ENCODE results near the gene GATA1.

Gene GATA1

DNA sequence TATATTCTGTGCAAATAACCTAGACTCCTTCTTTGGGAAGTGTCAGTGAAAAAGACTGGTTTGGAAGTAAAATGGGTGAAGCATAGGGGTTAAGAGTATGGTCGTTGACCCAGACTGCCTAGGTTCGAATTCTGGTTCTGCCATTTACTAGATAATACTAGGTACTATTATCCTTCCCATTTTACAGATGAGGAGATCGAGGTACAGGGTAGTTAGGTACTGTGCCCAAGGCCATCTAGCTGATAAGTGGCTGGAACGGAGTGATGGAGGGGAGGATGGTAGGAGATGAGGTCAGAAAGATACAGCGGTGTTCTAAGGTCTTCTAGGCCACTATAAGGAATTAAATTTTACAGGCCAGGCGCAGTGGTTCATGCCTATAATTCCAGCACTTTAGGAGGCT lies 13.8 kb upstream of the GATA1 start:
- H3K9me3 Mint-ChIP-seq, result no peaks in the 10 kb centered on the region
- H3K27ac Mint-ChIP-seq, result no peak overlapping the region
- H3K36me3 Mint-ChIP-seq (ENCODE audit: low read depth), result no peaks in the 10 kb centered on the region
- ATAC-seq (no peak), DNase-seq (no peak)
- H3K4me3 Mint-ChIP-seq, result no peak overlapping the region
- no peaks in the 10 kb centered on the region for H3K4me1 Mint-ChIP-seq
- H3K27me3 Mint-ChIP-seq, result no peaks in the 10 kb centered on the region

- Mint-ChIP-seq H3K36me3 (ENCODE audit: low read depth) (no peaks in the 10 kb centered on the region), H3K4me1 (no peaks in the 10 kb centered on the region), H3K4me3 (no peak overlapping the region), H3K27ac (no peak overlapping the region), H3K27me3 (no peaks in the 10 kb centered on the region), H3K9me3 (no peaks in the 10 kb centered on the region)
- DNase-seq (no peak), ATAC-seq (no peak)
Measured at GRCh38 chrX:48776818-48777439, 9.5 kb upstream of the GATA1 start.

- H3K27me3 Mint-ChIP-seq, result no peaks in the 10 kb centered on the region
Measured at GRCh38 chrX:48779399-48779798, 7.0 kb upstream of the GATA1 start.

DNA sequence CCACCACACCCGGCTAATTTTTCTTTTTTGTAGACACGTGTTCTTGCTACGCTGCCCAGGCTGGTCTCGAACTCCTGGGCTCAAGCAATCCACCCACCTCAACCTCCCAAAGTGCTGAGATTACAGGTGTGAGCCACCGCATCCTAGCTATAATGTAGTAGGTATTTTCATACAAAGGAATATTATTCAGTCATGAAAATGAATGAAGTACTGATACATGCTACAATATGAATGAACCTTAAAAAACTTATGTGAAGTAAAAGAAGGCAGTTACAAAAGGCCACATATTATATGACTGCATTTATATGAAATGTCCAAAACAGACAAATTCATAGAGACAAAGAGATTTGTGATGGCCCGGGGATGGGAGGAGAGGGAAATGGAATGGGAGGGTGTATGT lies 4.7 kb upstream of the GATA1 start:
- Mint-ChIP-seq H3K27me3 (no peaks in the 10 kb centered on the region), H3K9me3 (no peaks in the 10 kb centered on the region), H3K36me3 (ENCODE audit: low read depth) (no peaks in the 10 kb centered on the region), H3K4me1 (no peaks in the 10 kb centered on the region), H3K4me3 (no peak overlapping the region), H3K27ac (no peak overlapping the region)
- DNase-seq (no peak), ATAC-seq (no peak)

More at GRCh38 chrX:48779399-48779798, 7.0 kb upstream of the GATA1 start:
- no peaks in the 10 kb centered on the region for H3K9me3 Mint-ChIP-seq
- no peak overlapping the region for H3K4me3 Mint-ChIP-seq
- H3K27ac Mint-ChIP-seq, result no peak overlapping the region
- ATAC-seq (no peak), DNase-seq (no peak)
- no peaks in the 10 kb centered on the region for H3K36me3 Mint-ChIP-seq (ENCODE audit: low read depth)
- H3K4me1 Mint-ChIP-seq, result no peaks in the 10 kb centered on the region

DNA sequence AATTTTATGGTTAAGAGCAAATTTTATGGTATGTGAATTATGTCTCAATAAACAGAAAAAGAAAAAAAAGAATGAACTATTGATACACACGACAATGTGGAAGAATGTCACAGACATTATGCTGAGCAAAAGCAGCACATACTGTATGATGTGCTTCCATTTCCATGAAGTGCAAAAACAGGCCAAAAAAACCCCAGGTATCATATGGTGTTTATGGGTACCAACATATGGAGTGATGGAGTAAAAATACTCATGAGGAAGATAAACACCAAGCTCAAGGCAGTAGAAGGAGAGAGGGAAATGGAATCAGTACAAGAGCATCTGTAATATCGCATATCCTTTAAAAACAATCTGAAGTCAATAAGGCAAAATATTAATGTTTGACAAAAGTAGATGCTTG lies 4.2 kb upstream of the GATA1 start:
- Mint-ChIP-seq H3K27me3 (peaks cover 4% of the 10 kb centered on the region), H3K27ac (no peak overlapping the region), H3K36me3 (ENCODE audit: low read depth) (no peaks in the 10 kb centered on the region), H3K4me1 (no peaks in the 10 kb centered on the region), H3K4me3 (no peak overlapping the region), H3K9me3 (no peaks in the 10 kb centered on the region)
- no peak for ATAC-seq
- DNase-seq, result no peak

- ATAC-seq (no peak), DNase-seq (no peak)
- peaks cover 4% of the 10 kb centered on the region for H3K27me3 Mint-ChIP-seq
- no peak overlapping the region for H3K4me3 Mint-ChIP-seq
- H3K9me3 Mint-ChIP-seq, result no peaks in the 10 kb centered on the region
- H3K4me1 Mint-ChIP-seq, result no peaks in the 10 kb centered on the region
- H3K36me3 Mint-ChIP-seq (ENCODE audit: low read depth), result no peaks in the 10 kb centered on the region
- H3K27ac Mint-ChIP-seq, result no peak overlapping the region
Measured at GRCh38 chrX:48782795-48783194, 3.6 kb upstream of the GATA1 start.

DNA sequence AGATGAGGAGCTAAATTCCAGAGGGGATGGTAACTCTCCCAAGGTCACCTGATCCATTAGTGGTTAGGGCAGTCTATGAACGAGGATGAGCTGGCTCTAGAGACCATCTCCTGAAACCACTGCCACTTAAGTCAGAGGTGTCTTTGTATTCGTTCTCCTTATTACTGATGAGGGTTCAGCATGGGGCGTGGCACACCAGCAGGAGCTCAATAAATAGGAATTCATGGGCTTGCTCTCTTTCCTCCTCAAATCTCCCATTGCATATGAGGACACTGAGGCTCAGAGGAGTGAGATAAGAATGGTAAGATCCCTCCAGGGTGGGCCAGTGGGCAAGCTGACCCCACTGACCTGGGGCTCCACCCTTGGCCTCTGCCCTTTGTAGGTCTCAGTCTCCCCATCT lies 1.7 kb upstream of the GATA1 start:
- H3K4me3 Mint-ChIP-seq, result no peak overlapping the region
- peaks cover 4% of the 10 kb centered on the region for H3K27me3 Mint-ChIP-seq
- DNase-seq (no peak), ATAC-seq (no peak)
- H3K27ac Mint-ChIP-seq, result no peak overlapping the region
- H3K4me1 Mint-ChIP-seq, result peaks cover 3% of the 10 kb centered on the region
- no peaks in the 10 kb centered on the region for H3K9me3 Mint-ChIP-seq
- no peaks in the 10 kb centered on the region for H3K36me3 Mint-ChIP-seq (ENCODE audit: low read depth)

- Mint-ChIP-seq H3K9me3 (no peaks in the 10 kb centered on the region), H3K27me3 (peaks cover 4% of the 10 kb centered on the region), H3K4me1 (peaks cover 3% of the 10 kb centered on the region), H3K36me3 (ENCODE audit: low read depth) (no peaks in the 10 kb centered on the region), H3K27ac (no peak overlapping the region), H3K4me3 (no peak overlapping the region)
- DNase-seq (no peak), ATAC-seq (no peak)
Measured at GRCh38 chrX:48785186-48785539, 1.2 kb upstream of the GATA1 start.

GRCh38 chrX:48785540-48786214 lies 713 bp upstream of the GATA1 start:
- peaks cover 3% of the 10 kb centered on the region for H3K4me1 Mint-ChIP-seq
- peaks cover 4% of the 10 kb centered on the region for H3K27me3 Mint-ChIP-seq
- no peak for DNase-seq
- no peak overlapping the region for H3K27ac Mint-ChIP-seq
- no peaks in the 10 kb centered on the region for H3K9me3 Mint-ChIP-seq
- no peak for ATAC-seq
- no peak overlapping the region for H3K4me3 Mint-ChIP-seq
- H3K36me3 Mint-ChIP-seq (ENCODE audit: low read depth), result no peaks in the 10 kb centered on the region

- no peaks in the 10 kb centered on the region for H3K9me3 Mint-ChIP-seq
Measured at GRCh38 chrX:48786825-48787504, 575 bp downstream of the GATA1 start.

GRCh38 chrX:48787505-48788443 lies 1.4 kb downstream of the GATA1 start:
- Mint-ChIP-seq H3K36me3 (ENCODE audit: low read depth) (no peaks in the 10 kb centered on the region), H3K4me3 (no peak overlapping the region), H3K27me3 (peaks cover 4% of the 10 kb centered on the region), H3K27ac (no peak overlapping the region), H3K9me3 (no peaks in the 10 kb centered on the region), H3K4me1 (peaks cover 3% of the 10 kb centered on the region)
- DNase-seq (no peak), ATAC-seq (no peak)

More at GRCh38 chrX:48786825-48787504, 575 bp downstream of the GATA1 start:
- DNase-seq, result no peak
- Mint-ChIP-seq H3K4me1 (peaks cover 3% of the 10 kb centered on the region), H3K27me3 (peaks cover 4% of the 10 kb centered on the region), H3K36me3 (ENCODE audit: low read depth) (no peaks in the 10 kb centered on the region), H3K27ac (no peak overlapping the region), H3K4me3 (no peak overlapping the region)
- no peak for ATAC-seq

- Mint-ChIP-seq H3K9me3 (no peaks in the 10 kb centered on the region), H3K27ac (no peak overlapping the region), H3K36me3 (ENCODE audit: low read depth) (no peaks in the 10 kb centered on the region), H3K4me3 (no peak overlapping the region), H3K4me1 (peaks cover 3% of the 10 kb centered on the region), H3K27me3 (peaks cover 4% of the 10 kb centered on the region)
- no peak for ATAC-seq
- DNase-seq, result no peak
Measured at GRCh38 chrX:48789366-48790220, 3.2 kb downstream of the GATA1 start.

DNA sequence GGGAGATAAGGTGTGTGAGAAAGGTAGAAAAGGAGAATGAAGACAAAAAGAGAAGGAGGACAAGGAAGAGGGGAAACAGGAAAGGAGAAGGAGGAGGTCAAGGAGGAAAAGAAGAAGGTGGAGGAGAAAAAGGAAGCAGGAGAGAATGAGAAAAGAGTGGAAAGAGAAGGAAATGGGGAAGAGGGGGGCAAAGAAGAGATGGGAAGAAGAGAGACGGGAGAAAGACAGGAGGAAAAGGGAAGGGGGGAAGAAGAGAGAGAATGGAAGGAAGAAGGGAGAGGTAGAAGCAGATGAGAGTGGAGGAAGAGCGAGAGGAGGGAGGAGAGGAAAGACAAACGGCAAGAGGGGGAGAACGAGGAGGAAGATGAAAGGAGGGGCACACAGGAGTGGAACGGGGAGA lies 4.1 kb downstream of the GATA1 start:
- Mint-ChIP-seq H3K9me3 (no peaks in the 10 kb centered on the region), H3K4me1 (peaks cover 3% of the 10 kb centered on the region), H3K4me3 (no peak overlapping the region), H3K27ac (no peak overlapping the region), H3K27me3 (peaks cover 4% of the 10 kb centered on the region), H3K36me3 (ENCODE audit: low read depth) (no peaks in the 10 kb centered on the region)
- no peak for DNase-seq
- ATAC-seq, result no peak

All from activated naive CD8-positive, alpha-beta T cell treated with anti-CD3 and anti-CD28 coated beads, Interleukin-2, amount 50 U/mL, for 24 hours (primary cell).